Measurements from ENCODE around the gene OR8B3.
"Not testable (repeated sequence)": the region's sequence is repeated elsewhere in the genome, so short reads cannot be mapped to it uniquely, and the experiment has no call there.

Gene OR8B3

DNA sequence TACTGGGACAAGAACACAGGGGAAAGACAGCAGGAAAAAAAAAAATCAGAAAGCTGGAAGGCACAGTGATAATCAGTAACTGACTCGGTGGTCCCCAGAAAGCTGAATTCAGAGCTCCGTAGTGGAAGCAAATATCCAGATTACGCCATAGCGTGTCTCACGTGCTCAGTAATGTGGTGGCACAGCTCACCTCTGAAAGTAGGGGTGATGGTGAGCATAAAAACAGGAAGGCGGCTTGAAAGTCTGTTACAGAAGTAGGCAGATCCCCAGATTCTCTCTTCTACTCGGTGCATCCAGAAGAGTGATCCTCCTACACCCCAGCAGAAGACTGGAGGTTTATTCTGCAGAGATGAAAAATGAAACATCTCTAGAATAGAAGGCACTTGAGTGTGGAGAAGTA, 11.1 kb upstream of the OR8B3 start:
- no peaks in the 10 kb centered on the region for H3K9me3 ChIP-seq (ENCODE audit: control insufficient read depth, insufficient read depth, low read length)
- no peaks in the 10 kb centered on the region for H3K9me2 ChIP-seq (replicated peaks; ENCODE audit: control insufficient read depth, low read length)
- TF ChIP-seq, protein P1, sequence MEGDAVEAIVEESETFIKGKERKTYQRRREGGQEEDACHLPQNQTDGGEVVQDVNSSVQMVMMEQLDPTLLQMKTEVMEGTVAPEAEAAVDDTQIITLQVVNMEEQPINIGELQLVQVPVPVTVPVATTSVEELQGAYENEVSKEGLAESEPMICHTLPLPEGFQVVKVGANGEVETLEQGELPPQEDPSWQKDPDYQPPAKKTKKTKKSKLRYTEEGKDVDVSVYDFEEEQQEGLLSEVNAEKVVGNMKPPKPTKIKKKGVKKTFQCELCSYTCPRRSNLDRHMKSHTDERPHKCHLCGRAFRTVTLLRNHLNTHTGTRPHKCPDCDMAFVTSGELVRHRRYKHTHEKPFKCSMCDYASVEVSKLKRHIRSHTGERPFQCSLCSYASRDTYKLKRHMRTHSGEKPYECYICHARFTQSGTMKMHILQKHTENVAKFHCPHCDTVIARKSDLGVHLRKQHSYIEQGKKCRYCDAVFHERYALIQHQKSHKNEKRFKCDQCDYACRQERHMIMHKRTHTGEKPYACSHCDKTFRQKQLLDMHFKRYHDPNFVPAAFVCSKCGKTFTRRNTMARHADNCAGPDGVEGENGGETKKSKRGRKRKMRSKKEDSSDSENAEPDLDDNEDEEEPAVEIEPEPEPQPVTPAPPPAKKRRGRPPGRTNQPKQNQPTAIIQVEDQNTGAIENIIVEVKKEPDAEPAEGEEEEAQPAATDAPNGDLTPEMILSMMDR (IDR thresholded peaks at IDR 0.05; ENCODE audit: low read depth, low read length, poor library complexity, severe bottlenecking), result no peak
- TF ChIP-seq EZH2phosphoT487 (IDR thresholded peaks at IDR 0.05; ENCODE audit: borderline replicate concordance, low read length), result no peak
- peaks cover 7% of the 10 kb centered on the region for H3K4me1 ChIP-seq (ENCODE audit: control insufficient read depth, low read length)
- no peaks in the 10 kb centered on the region for H4K20me1 ChIP-seq (ENCODE audit: control insufficient read depth, insufficient read depth, low read depth, low read length)
- H3F3A ChIP-seq (ENCODE audit: control insufficient read depth, insufficient read depth), result no peaks in the 10 kb centered on the region
- no peaks in the 10 kb centered on the region for H3K79me2 ChIP-seq (ENCODE audit: control insufficient read depth, low read length)
- H3K4me3 ChIP-seq (ENCODE audit: low read length), result no peak overlapping the region
- H3K27me3 ChIP-seq (ENCODE audit: control insufficient read depth, low read length), result peaks cover 5% of the 10 kb centered on the region
- H3K4me2 ChIP-seq (ENCODE audit: low read length), result no peak overlapping the region
- H3K36me3 ChIP-seq (ENCODE audit: control insufficient read depth, low read length), result no peaks in the 10 kb centered on the region
- no peak overlapping the region for H3K27ac ChIP-seq (ENCODE audit: low read depth, low read length)

DNA sequence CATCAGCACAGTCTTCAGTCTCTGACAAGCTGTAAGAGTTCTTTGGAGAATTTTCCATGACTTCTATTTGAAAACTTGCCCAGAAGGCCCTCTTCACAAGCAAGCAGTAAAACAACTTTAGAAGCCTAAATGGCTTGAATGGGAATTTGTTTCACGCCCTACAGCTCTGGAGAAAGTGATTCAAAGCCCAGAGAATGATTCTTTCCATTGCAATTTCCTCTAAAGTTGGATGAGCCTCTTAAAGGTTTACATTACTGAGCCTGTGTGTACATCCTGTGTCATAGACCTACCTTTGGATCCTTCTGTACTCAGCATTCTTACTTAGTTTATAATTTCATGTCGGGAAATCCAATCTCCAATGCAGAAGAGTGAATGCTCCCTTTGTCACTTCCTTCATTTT, 6.8 kb upstream of the OR8B3 start:
- Histone ChIP-seq H4K20me1 (ENCODE audit: control insufficient read depth, insufficient read depth, low read depth, low read length) (no peaks in the 10 kb centered on the region), H3K27me3 (ENCODE audit: control insufficient read depth, low read length) (peaks cover 5% of the 10 kb centered on the region), H3K9me2 (replicated peaks; ENCODE audit: control insufficient read depth, low read length) (no peaks in the 10 kb centered on the region), H3K4me2 (ENCODE audit: low read length) (0 out of 2 replicates have a peak overlapping the region, but pooled peaks have one; percentile 16), H3K27ac (ENCODE audit: low read depth, low read length) (no peak overlapping the region), H3K36me3 (ENCODE audit: control insufficient read depth, low read length) (no peaks in the 10 kb centered on the region), H3K9me3 (ENCODE audit: control insufficient read depth, insufficient read depth, low read length) (no peaks in the 10 kb centered on the region), H3F3A (ENCODE audit: control insufficient read depth, insufficient read depth) (no peaks in the 10 kb centered on the region), H3K4me1 (ENCODE audit: control insufficient read depth, low read length) (peaks cover 7% of the 10 kb centered on the region), H3K4me3 (ENCODE audit: low read length) (no peak overlapping the region), H3K79me2 (ENCODE audit: control insufficient read depth, low read length) (no peaks in the 10 kb centered on the region)
- no peak for TF ChIP-seq EZH2phosphoT487 (IDR thresholded peaks at IDR 0.05; ENCODE audit: borderline replicate concordance, low read length)
- TF ChIP-seq, protein P1 (IDR thresholded peaks at IDR 0.05; ENCODE audit: low read depth, low read length, poor library complexity, severe bottlenecking), result no peak

DNA sequence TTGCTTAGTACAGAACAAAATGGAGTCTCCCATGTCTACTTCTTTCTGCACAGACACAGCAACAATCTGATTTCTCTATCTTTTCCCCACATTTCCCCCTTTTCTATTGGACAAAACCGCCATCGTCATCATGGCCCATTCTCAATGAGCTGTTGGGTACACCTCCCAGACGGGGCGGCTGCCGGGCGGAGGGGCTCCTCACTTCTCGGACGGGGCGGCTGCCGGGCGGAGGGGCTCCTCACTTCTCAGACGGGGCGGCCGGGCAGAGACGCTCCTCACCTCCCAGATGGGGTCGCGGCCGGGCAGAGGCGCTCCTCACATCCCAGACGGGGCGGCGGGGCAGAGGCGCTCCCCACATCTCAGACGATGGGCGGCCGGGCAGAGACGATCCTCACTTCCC, 4.4 kb upstream of the OR8B3 start:
- not testable (repeated sequence) for H3K4me2 ChIP-seq (ENCODE audit: low read length); H3K27me3 ChIP-seq (ENCODE audit: control insufficient read depth, low read length); H3K4me3 ChIP-seq (ENCODE audit: low read length); H3F3A ChIP-seq (ENCODE audit: control insufficient read depth, insufficient read depth); H4K20me1 ChIP-seq (ENCODE audit: control insufficient read depth, insufficient read depth, low read depth, low read length); H3K4me1 ChIP-seq (ENCODE audit: control insufficient read depth, low read length); H3K27ac ChIP-seq (ENCODE audit: low read depth, low read length); H3K36me3 ChIP-seq (ENCODE audit: control insufficient read depth, low read length); H3K79me2 ChIP-seq (ENCODE audit: control insufficient read depth, low read length); H3K9me3 ChIP-seq (ENCODE audit: control insufficient read depth, insufficient read depth, low read length); H3K9me2 ChIP-seq (replicated peaks; ENCODE audit: control insufficient read depth, low read length)

DNA sequence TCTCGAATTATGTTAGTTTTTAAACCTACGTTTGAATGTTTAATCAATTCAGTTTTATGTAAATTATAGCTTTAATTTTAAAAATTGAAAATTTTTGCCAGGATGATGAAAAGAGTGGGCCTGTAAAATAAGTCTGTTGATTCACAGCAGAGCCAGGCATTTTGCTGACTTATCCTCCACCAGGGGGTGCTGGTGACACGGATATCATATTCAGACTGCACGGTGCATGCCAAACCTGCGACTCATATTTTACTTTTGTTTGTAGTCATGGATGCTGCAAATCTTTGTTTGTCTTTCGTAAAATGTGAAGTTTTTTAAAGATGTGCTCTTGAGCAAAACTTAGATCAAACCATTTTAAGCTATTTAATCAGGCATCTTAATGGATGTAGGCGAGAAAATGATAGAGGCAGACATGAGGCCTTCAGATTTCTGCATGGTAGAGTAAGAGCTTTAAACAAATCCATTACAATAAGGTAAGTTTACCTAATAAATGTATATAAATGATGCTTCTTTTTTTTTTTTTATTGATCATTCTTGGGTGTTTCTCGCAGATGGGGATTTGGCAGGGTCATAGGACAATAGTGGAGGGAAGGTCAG, 3.6 kb upstream of the OR8B3 start:
- no peak overlapping the region for H3K4me3 ChIP-seq (ENCODE audit: low read length)
- peaks cover 7% of the 10 kb centered on the region for H3K4me1 ChIP-seq (ENCODE audit: control insufficient read depth, low read length)
- H3K4me2 ChIP-seq (ENCODE audit: low read length), result no peak overlapping the region
- no peaks in the 10 kb centered on the region for H3F3A ChIP-seq (ENCODE audit: control insufficient read depth, insufficient read depth)
- H3K36me3 ChIP-seq (ENCODE audit: control insufficient read depth, low read length), result no peaks in the 10 kb centered on the region
- H4K20me1 ChIP-seq (ENCODE audit: control insufficient read depth, insufficient read depth, low read depth, low read length), result no peaks in the 10 kb centered on the region
- no peak overlapping the region for H3K27ac ChIP-seq (ENCODE audit: low read depth, low read length)
- H3K79me2 ChIP-seq (ENCODE audit: control insufficient read depth, low read length), result no peaks in the 10 kb centered on the region
- H3K27me3 ChIP-seq (ENCODE audit: control insufficient read depth, low read length), result peaks cover 5% of the 10 kb centered on the region
- TF ChIP-seq EZH2phosphoT487 (IDR thresholded peaks at IDR 0.05; ENCODE audit: borderline replicate concordance, low read length), result no peak
- TF ChIP-seq, protein P1 (IDR thresholded peaks at IDR 0.05; ENCODE audit: low read depth, low read length, poor library complexity, severe bottlenecking), result peak; percentile 70
- H3K9me3 ChIP-seq (ENCODE audit: control insufficient read depth, insufficient read depth, low read length), result no peaks in the 10 kb centered on the region
- H3K9me2 ChIP-seq (replicated peaks; ENCODE audit: control insufficient read depth, low read length), result no peaks in the 10 kb centered on the region

DNA sequence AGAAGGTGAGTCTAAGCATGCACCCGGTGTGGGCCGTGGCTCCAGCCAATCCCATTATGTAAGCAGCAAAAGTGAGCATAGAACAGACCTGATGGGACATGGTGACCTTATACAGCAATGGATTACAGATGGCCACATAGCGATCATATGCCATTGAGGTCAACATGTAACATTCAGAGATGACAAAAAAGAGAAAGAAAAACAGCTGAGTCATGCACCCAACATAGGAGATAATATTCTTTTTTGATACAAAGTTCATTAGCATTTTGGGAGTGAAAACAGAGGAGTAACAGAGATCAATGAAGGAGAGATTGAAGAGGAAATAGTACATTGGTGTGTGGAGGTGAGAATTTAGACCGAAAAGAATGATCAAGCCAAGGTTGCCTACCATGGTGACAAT, 2.0 kb downstream of the OR8B3 start:
- H3K27me3 ChIP-seq (ENCODE audit: control insufficient read depth, low read length); H3K9me3 ChIP-seq (ENCODE audit: control insufficient read depth, insufficient read depth, low read length); H4K20me1 ChIP-seq (ENCODE audit: control insufficient read depth, insufficient read depth, low read depth, low read length); H3K27ac ChIP-seq (ENCODE audit: low read depth, low read length); H3F3A ChIP-seq (ENCODE audit: control insufficient read depth, insufficient read depth); H3K4me1 ChIP-seq (ENCODE audit: control insufficient read depth, low read length); H3K9me2 ChIP-seq (replicated peaks; ENCODE audit: control insufficient read depth, low read length); H3K4me3 ChIP-seq (ENCODE audit: low read length); H3K4me2 ChIP-seq (ENCODE audit: low read length); H3K79me2 ChIP-seq (ENCODE audit: control insufficient read depth, low read length); H3K36me3 ChIP-seq (ENCODE audit: control insufficient read depth, low read length): not testable (repeated sequence)
